Glutamatergic neuron (in vitro differentiated cells): ENCODE results near the gene MYPN. TPM values are rescaled to one million over a fixed set of nuclear protein-coding genes. Genes with fewer than 3 reads are reported as not detected.
"Not testable (repeated sequence)": the region's sequence is repeated elsewhere in the genome, so short reads cannot be mapped to it uniquely, and the experiment has no call there.

Experiments used
- DNase-seq: peaks from one replicate; pipeline ENCODE4 v3.0.0; 2022
- H3K27ac Mint-ChIP-seq: one replicate; pipeline ENCODE4 v1.8.0; 2020; ENCODE audit warnings: mild to moderate bottlenecking, mixed read lengths, inconsistent platforms; ENCODE audit not compliant: unreplicated experiment
- H3K27me3 Mint-ChIP-seq: one replicate; pipeline ENCODE4 v1.8.0; 2020; ENCODE audit warnings: mild to moderate bottlenecking, moderate library complexity, mixed read lengths, inconsistent platforms; ENCODE audit not compliant: unreplicated experiment
- H3K36me3 Mint-ChIP-seq: one replicate; pipeline ENCODE4 v1.8.0; 2020; ENCODE audit warnings: mild to moderate bottlenecking, mixed read lengths, inconsistent platforms; ENCODE audit not compliant: unreplicated experiment
- H3K4me1 Mint-ChIP-seq: one replicate; pipeline ENCODE4 v1.8.0; 2020; ENCODE audit warnings: mild to moderate bottlenecking, low read depth, mixed read lengths, inconsistent platforms; ENCODE audit not compliant: unreplicated experiment
- H3K4me3 Mint-ChIP-seq: one replicate; pipeline ENCODE4 v1.8.0; 2020; ENCODE audit warnings: mild to moderate bottlenecking, mixed read lengths, inconsistent platforms; ENCODE audit not compliant: unreplicated experiment
- H3K9me3 Mint-ChIP-seq: one replicate; pipeline ENCODE4 v1.8.0; 2020; ENCODE audit warnings: mild to moderate bottlenecking, moderate library complexity, mixed read lengths, inconsistent platforms; ENCODE audit not compliant: unreplicated experiment
- total RNA-seq: library from RNA; stranded (reverse); fragmentation: NEBNext Ultra II Directional; extraction: Animal tissue kit (Norgen Biotek cat#: 25700); gene quantifications from one replicate; pipeline ENCODE4 v1.2.1, GENCODE V29; 2021; ENCODE audit not compliant: unreplicated experiment
- TF ChIP-seq, protein P1 (sequence below): fragments of 200-600 bp; sonication (generic); IDR thresholded peaks from one replicate; pipeline ENCODE4 v1.5.0; 2021; ENCODE audit not compliant: partially characterized antibody, unreplicated experiment

MYPN gene
- total RNA-seq, 1 donor from 2014 or later: not detected

DNA sequence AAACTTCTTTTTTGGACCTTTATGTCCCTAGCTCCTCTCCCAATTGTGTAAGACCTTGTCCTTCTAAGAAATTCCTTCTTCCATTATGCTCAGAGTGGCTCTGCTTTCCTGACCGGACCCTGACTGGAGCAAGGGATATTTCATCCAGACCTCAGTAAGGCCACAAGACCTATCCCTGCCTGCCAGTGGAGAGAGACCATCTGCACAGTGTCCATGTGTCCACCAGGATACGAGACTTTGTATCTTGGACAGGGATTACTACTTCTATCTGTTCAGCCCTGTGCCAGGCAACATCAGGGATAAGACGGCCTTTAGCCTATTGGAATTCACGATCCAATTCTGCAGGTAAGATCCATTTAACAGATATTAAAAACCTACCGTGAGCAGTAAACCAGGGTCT, 129.8 kb downstream of the MYPN start:
- no peak overlapping the region for H3K27ac Mint-ChIP-seq
- peaks cover 6% of the 10 kb centered on the region for H3K4me1 Mint-ChIP-seq
- no peak overlapping the region for H3K4me3 Mint-ChIP-seq
- peaks cover 2% of the 10 kb centered on the region for H3K9me3 Mint-ChIP-seq
- TF ChIP-seq, protein P1, sequence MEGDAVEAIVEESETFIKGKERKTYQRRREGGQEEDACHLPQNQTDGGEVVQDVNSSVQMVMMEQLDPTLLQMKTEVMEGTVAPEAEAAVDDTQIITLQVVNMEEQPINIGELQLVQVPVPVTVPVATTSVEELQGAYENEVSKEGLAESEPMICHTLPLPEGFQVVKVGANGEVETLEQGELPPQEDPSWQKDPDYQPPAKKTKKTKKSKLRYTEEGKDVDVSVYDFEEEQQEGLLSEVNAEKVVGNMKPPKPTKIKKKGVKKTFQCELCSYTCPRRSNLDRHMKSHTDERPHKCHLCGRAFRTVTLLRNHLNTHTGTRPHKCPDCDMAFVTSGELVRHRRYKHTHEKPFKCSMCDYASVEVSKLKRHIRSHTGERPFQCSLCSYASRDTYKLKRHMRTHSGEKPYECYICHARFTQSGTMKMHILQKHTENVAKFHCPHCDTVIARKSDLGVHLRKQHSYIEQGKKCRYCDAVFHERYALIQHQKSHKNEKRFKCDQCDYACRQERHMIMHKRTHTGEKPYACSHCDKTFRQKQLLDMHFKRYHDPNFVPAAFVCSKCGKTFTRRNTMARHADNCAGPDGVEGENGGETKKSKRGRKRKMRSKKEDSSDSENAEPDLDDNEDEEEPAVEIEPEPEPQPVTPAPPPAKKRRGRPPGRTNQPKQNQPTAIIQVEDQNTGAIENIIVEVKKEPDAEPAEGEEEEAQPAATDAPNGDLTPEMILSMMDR: no peak
- H3K27me3 Mint-ChIP-seq: no peaks in the 10 kb centered on the region
- no peaks in the 10 kb centered on the region for H3K36me3 Mint-ChIP-seq
- DNase-seq: no peak

DNA sequence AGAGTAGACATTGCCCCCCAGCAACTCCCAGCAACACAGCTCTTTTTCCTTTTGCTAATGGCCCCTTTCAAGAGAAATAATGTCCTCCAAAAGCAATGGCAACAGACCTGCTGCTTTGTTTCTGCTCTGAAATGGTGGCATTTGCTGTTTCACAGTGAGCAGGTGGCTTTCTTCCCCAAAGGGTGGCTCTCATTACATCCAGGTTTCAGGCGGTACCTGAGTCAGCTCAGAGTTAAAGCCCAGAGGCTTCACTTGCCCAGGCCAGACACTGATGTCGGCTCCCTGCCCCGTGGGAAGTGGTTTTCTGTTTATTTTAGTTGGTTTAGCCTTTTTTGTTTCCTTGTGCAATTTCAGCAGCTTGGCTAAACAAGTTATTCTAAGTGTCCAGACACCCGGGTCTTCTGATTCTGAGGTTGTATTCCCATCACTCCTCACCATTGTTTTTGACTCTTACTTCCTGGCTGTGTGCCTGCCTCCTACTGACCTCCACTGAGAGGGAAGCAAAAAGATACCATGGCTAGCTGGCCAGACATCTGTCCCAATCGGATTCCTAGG, 130.4 kb downstream of the MYPN start:
- DNase-seq: no peak
- TF ChIP-seq, protein P1: no peak
- H3K27ac Mint-ChIP-seq: no peak overlapping the region

DNA sequence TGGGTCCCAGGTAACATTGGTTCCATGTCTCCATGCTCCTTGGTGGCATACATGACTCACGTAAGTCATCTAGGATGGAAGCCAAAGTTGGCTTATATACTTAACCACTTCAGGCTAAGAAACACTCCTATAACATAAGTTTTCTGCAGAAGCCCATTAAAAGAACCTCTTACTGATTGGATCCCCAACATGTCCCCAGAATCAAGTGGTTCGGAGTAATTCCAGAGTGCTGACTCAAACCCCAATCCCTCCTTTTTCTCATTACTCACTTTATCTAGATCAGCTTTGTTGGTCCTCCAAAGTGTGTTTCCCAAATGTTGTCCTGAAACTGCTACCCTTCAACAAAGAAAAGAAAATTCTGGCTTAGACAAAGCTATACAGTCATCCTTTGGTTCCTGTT, 132.8 kb downstream of the MYPN start:
- Mint-ChIP-seq H3K27ac (no peak overlapping the region), H3K4me3 (no peak overlapping the region), H3K4me1 (peaks cover 6% of the 10 kb centered on the region), H3K27me3 (no peaks in the 10 kb centered on the region), H3K36me3 (no peaks in the 10 kb centered on the region), H3K9me3 (no peaks in the 10 kb centered on the region)
- TF ChIP-seq, protein P1: no peak
- DNase-seq: no peak

More for the DNA sequence above, 130.4 kb downstream of the MYPN start:
- Mint-ChIP-seq H3K4me3 (no peak overlapping the region), H3K4me1 (peaks cover 6% of the 10 kb centered on the region), H3K27me3 (no peaks in the 10 kb centered on the region), H3K9me3 (peaks cover 2% of the 10 kb centered on the region), H3K36me3 (no peaks in the 10 kb centered on the region)

DNA sequence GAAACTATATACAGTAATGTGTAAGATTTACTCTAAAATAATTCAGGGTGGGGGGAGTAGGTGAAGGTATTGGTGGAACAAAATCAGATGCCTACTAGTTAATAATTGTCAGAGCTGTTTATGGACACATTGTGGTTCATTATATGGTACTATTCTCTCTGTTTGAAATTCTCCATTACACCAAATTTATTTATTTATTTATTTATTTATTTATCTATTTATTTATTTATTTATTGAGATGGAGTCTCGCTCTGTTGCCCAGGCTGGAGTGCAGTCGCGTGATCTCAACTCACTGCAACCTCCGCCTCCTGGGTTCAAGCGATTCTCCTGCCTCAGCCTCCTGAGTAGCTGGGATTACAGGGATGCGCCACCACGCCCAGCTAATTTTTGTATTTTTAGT, 137.1 kb downstream of the MYPN start:
- H3K27ac Mint-ChIP-seq, H3K4me3 Mint-ChIP-seq, H3K27me3 Mint-ChIP-seq, H3K9me3 Mint-ChIP-seq, DNase-seq, H3K36me3 Mint-ChIP-seq: not testable (repeated sequence)
- H3K4me1 Mint-ChIP-seq: peaks cover 20% of the 10 kb centered on the region

DNA sequence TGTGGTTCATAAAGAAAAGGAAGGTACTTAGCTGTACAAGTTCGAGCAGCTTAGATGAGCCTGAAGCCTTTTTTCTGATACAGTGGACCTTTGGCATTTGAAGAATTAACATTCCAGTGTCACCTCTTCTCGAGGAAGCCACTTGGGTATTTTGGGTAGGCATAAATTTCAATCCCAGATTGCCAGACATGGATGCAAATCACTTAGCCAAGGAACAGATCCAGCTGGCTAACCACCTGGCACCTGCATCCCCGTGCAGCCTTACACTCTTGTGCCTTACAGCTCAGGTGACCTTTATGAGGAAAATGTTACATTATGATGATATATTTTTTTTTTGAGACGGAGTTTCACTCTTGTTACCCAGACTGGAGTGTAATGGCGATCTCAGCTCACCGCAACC, 138.6 kb downstream of the MYPN start:
- Mint-ChIP-seq H3K27ac (no peak overlapping the region), H3K36me3 (no peaks in the 10 kb centered on the region), H3K4me3 (no peak overlapping the region), H3K9me3 (peaks cover 4% of the 10 kb centered on the region), H3K4me1 (peaks cover 31% of the 10 kb centered on the region), H3K27me3 (peaks cover 8% of the 10 kb centered on the region)
- no peak for DNase-seq
- TF ChIP-seq, protein P1: no peak
